PFSK-1 (cell line): ENCODE results near the gene GATB.

Experiments
- FOXP2 ChIP-seq: optimal IDR thresholded peaks from 2 replicates; pipeline ENCODE3; 2011; ENCODE audit warnings: borderline replicate concordance, control low read depth, inconsistent platforms; ENCODE audit not compliant: insufficient read depth; ENCODE audit errors: extremely low read length, extremely low read depth
- POLR2AphosphoS5 ChIP-seq: IDR thresholded peaks from 2 replicates; pipeline ENCODE4 v1.6.1; 2012; ENCODE audit warnings: low read depth, mild to moderate bottlenecking, control low read depth, low read length, moderate library complexity
- SIN3A ChIP-seq: IDR thresholded peaks from 2 replicates; pipeline ENCODE4 v1.6.1; 2012; ENCODE audit warnings: mild to moderate bottlenecking, low read length, moderate library complexity, borderline replicate concordance; ENCODE audit not compliant: insufficient read depth
- TAF1 ChIP-seq: IDR thresholded peaks from 2 replicates; pipeline ENCODE4 v1.6.1; 2012; ENCODE audit warnings: low read length, control low read depth, borderline replicate concordance; ENCODE audit not compliant: insufficient read depth
- TF ChIP-seq, protein P1 (sequence below), 2 experiments: IDR thresholded peaks; 2 replicates each; pipeline versions ENCODE4 v1.6.1 to v1.8.0; 2011 to 2012; ENCODE audit warnings: low read depth in 2 of 2, low read length in 2 of 2, control low read depth in 1 of 2, inconsistent platforms in 1 of 2, mild to moderate bottlenecking in 1 of 2, moderate library complexity in 1 of 2; ENCODE audit not compliant: insufficient read depth in 1 of 2

DNA sequence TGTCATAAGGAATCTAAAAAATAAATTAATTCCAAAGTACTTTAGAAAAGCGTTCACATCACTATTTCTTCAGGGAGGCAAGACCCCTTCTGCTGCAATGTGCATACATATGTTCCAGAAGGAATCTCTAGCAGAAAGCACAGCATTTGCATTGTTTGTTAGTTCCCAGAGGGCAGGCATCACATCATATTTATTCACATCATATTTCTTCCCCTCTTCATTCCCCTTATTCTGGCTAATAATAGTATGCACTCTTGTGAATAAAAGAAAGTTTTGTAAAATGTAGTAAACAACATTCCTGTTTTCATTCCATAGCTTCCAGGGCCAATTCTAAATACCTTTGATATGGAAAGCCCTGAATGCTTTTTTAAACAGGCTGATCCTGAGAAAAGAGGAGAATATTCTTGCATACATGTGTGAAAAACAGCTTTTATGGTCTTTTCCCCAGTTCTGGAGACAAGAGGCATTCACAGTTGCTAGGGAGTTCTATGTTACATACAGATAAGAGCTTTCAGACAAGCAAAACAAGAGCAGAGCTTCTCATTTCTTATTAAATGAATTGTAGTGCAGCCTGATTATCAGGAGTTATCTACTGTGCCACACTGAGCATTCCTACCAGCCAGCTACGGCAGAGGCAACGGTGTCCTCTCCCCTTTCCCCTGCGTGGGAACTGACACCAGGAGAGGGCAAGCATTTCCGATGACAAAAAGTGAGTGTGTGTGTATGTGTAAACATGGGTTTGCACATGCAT, 15.2 kb downstream of the GATB start:
- no peak for TF ChIP-seq POLR2AphosphoS5
- TF ChIP-seq TAF1, result no peak
- no peak for TF ChIP-seq SIN3A
- TF ChIP-seq, protein P1, sequence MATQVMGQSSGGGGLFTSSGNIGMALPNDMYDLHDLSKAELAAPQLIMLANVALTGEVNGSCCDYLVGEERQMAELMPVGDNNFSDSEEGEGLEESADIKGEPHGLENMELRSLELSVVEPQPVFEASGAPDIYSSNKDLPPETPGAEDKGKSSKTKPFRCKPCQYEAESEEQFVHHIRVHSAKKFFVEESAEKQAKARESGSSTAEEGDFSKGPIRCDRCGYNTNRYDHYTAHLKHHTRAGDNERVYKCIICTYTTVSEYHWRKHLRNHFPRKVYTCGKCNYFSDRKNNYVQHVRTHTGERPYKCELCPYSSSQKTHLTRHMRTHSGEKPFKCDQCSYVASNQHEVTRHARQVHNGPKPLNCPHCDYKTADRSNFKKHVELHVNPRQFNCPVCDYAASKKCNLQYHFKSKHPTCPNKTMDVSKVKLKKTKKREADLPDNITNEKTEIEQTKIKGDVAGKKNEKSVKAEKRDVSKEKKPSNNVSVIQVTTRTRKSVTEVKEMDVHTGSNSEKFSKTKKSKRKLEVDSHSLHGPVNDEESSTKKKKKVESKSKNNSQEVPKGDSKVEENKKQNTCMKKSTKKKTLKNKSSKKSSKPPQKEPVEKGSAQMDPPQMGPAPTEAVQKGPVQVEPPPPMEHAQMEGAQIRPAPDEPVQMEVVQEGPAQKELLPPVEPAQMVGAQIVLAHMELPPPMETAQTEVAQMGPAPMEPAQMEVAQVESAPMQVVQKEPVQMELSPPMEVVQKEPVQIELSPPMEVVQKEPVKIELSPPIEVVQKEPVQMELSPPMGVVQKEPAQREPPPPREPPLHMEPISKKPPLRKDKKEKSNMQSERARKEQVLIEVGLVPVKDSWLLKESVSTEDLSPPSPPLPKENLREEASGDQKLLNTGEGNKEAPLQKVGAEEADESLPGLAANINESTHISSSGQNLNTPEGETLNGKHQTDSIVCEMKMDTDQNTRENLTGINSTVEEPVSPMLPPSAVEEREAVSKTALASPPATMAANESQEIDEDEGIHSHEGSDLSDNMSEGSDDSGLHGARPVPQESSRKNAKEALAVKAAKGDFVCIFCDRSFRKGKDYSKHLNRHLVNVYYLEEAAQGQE (IDR thresholded peaks at IDR 0.05; ENCODE audit: insufficient read depth in 1 of 2, low read depth in 2 of 2, low read length in 2 of 2), result no peak
- TF ChIP-seq FOXP2, result no peak
